PC-9 (cell line): ENCODE results near the gene ALK.

Experiments
- EZH2 ChIP-seq: fragments of 200-600 bp; sonication (generic); IDR thresholded peaks from 2 replicates; pipeline ENCODE4 v1.8.0; 2017; ENCODE audit warnings: antibody characterized with exemption, low read depth
- TF ChIP-seq, protein P1 (sequence below): fragments of 200-600 bp; sonication (generic); conservative IDR thresholded peaks from 2 replicates; pipeline ENCODE4 v1.6.1; 2017; ENCODE audit warnings: mixed run types, antibody characterized with exemption, mild to moderate bottlenecking, moderate library complexity

DNA sequence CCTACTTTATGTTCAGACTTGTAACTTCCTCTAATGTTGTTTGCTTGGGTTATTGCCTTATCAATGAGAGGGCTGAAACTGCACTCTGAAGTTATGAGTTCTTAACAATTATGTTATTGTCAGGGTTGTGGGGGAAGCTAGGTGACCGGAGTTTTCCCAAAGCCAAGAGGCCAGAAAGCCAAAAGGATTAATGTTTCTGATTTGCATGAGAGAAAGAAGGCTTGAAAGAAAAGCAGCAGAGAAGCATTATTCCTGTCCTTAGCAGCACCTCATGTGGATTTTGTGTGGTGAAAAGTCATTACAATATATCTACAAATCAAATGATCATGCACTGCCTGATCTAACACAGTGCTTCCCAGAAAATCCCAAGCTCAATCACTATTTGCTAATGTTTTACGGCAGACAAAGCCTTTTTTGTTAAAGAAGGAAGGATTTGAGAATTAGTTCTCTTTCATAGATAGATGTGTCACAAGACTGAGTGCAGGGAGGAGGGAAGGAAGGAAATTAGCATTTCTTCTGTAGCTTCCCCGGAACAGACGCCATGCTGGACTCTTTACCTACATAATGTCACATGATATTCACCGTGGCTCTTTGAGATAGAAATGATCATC lies 203.2 kb downstream of the ALK start:
- TF ChIP-seq EZH2 = no peak
- TF ChIP-seq, protein P1, sequence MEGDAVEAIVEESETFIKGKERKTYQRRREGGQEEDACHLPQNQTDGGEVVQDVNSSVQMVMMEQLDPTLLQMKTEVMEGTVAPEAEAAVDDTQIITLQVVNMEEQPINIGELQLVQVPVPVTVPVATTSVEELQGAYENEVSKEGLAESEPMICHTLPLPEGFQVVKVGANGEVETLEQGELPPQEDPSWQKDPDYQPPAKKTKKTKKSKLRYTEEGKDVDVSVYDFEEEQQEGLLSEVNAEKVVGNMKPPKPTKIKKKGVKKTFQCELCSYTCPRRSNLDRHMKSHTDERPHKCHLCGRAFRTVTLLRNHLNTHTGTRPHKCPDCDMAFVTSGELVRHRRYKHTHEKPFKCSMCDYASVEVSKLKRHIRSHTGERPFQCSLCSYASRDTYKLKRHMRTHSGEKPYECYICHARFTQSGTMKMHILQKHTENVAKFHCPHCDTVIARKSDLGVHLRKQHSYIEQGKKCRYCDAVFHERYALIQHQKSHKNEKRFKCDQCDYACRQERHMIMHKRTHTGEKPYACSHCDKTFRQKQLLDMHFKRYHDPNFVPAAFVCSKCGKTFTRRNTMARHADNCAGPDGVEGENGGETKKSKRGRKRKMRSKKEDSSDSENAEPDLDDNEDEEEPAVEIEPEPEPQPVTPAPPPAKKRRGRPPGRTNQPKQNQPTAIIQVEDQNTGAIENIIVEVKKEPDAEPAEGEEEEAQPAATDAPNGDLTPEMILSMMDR = no peak
